Pancreas (tissue), 10 donors: ENCODE results near the gene ADAMTS4. TPM values are rescaled to one million over a fixed set of nuclear protein-coding genes. Genes with fewer than 3 reads are reported as not detected.
"Not testable (repeated sequence)": the region's sequence is repeated elsewhere in the genome, so short reads cannot be mapped to it uniquely, and the experiment has no call there.

Experiments
- ATAC-seq, 4 donors: fragments of 200-7000 bp; cut with Tn5 transposase; one replicate each; pipeline versions ENCODE4 v1.8.0 to v1.9.1; 2020; ENCODE audit warnings: mild to moderate bottlenecking in 4 of 4, moderate library complexity in 4 of 4
- DNase-seq, 6 donors: peaks; one replicate each; pipeline ENCODE4 v3.0.0-alpha.2; 2020
- FAIRE-seq: peaks from 2 replicates; lab custom pipeline; 2012; peaks lifted over from hg19 to GRCh38; lab: Jason Lieb, UNC
- H3K27ac ChIP-seq, 4 donors: fragments of 200-600 bp; sonication (generic); 1 replicate in 3 of 4; 2 replicates in 1 of 4; pipeline versions ENCODE4 v1.5.0 to v1.8.0; 2020
- H3K27me3 ChIP-seq, 4 donors: fragments of 200-600 bp; one replicate each; pipeline ENCODE4 v1.8.0; 2021
- H3K36me3 ChIP-seq, 3 donors: fragments of 200-600 bp; sonication (generic) in 1 of 3; one replicate each; pipeline versions ENCODE4 v1.5.0 to v1.8.0; 2020 to 2021
- H3K4me1 ChIP-seq, 3 donors: fragments of 200-600 bp; one replicate each; pipeline ENCODE4 v1.8.0; 2021
- H3K4me3 ChIP-seq, 4 donors: fragments of 200-600 bp; sonication (generic) in 2 of 4; one replicate each; pipeline versions ENCODE4 v1.5.0 to v1.8.0; 2020 to 2021
- H3K9me3 ChIP-seq, 4 donors: fragments of 200-600 bp; one replicate each; pipeline ENCODE4 v1.8.0; 2021
- WGBS, 2 donors: extraction: QIAGEN DNeasy Blood & Tissue Kit; methylation state at CpG; one replicate each; pipeline ENCODE4 v1.1.7; 2013; 5-methylcytosine and 5-hydroxymethylcytosine counted together
- intact Hi-C, 3 donors: fragments of 100-400 bp; cut with DNase I; formaldehyde crosslinking; loops; one replicate each; pipeline versions ENCODE4 v1.11.1 to v1.14.2; 2022
- polyA plus RNA-seq, 2 donors: library from polyadenylated mRNA; stranded (reverse); fragments of 200-250 nt; gene quantifications; one replicate each; pipeline ENCODE4 v1.2.3, GENCODE V29; 2013
- total RNA-seq, 6 donors: library from RNA; stranded (reverse); fragmentation: NEBNext Ultra II Directional in 4 of 6; extraction: Animal tissue kit (Norgen Biotek cat#: 25700) in 4 of 6; gene quantifications; one replicate each; pipeline versions ENCODE4 v1.2.1 to v1.2.4, GENCODE V29; 2021 to 2023
- TF ChIP-seq, protein P1 (sequence below), 4 donors: fragments of 200-600 bp; sonication (generic) in 3 of 4; IDR thresholded peaks; one replicate each; pipeline versions ENCODE4 v1.5.0 to v1.8.0; 2021; ENCODE audit warnings: antibody characterized with exemption in 4 of 4
- donor health status: healthy with polysubstance abuse.
- donor health status: DM: no; HTN: no; CAD: no; lungs with moderate emphysema.
- donor health status: DM: no; HTN: no; CAD: no.
- donor health status: control.
- donor health status: control.
- donor health status: Bipolar disorder and iron deficiency.
- donor health status: DM: yes; HTN: yes; CAD: no.
- donor health status: DM: no; HTN: no; CAD: no.
- donor health status: DM: no; HTN: no; CAD: no.
- donor health status: DM: yes; HTN: yes; CAD: no.

ADAMTS4 gene
- total and polyA plus RNA-seq, 8 donors = 2.7 to 6.6 (median 3.8) TPM

DNA sequence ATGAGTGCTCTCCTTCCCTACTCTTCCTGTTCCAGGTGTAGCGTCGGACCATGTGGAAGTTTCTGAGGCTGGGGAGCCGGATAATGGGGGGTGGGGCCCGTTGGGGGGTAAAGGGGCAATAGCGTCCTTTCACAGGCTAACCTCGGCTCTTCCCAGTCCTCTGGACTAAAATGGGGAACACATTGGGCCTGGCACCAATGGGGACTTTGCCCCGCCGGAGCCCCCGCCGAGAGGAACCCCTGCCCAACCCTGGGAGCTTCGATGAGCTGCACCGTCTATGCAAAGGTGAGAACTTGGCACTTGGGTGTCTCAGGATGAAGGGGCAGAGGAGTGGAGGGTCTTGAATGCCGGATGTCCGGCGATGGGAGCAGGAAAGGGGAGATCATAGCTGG is 27.5 kb upstream of the ADAMTS4 start:
- WGBS, 2 donors = 17 to 24% methylated on average over 14 to 15 of the region's 15 CpGs
- H3K4me1 ChIP-seq = peaks cover 0 to 11% (median 0%) of the 10 kb centered on the region in 3 donors
- no peak overlapping the region for H3K27ac ChIP-seq
- intact Hi-C loops = loop anchor here in 1 of 3 donors (5.0 to 10.0 kb wide), 2 partner anchors 71 to 148 kb away; no protein-coding TSS in a partner anchor
- DNase-seq (no peak), ATAC-seq (no peak), FAIRE-seq (no peak)
- H3K36me3 ChIP-seq = no peaks in the 10 kb centered on the region
- TF ChIP-seq, protein P1, sequence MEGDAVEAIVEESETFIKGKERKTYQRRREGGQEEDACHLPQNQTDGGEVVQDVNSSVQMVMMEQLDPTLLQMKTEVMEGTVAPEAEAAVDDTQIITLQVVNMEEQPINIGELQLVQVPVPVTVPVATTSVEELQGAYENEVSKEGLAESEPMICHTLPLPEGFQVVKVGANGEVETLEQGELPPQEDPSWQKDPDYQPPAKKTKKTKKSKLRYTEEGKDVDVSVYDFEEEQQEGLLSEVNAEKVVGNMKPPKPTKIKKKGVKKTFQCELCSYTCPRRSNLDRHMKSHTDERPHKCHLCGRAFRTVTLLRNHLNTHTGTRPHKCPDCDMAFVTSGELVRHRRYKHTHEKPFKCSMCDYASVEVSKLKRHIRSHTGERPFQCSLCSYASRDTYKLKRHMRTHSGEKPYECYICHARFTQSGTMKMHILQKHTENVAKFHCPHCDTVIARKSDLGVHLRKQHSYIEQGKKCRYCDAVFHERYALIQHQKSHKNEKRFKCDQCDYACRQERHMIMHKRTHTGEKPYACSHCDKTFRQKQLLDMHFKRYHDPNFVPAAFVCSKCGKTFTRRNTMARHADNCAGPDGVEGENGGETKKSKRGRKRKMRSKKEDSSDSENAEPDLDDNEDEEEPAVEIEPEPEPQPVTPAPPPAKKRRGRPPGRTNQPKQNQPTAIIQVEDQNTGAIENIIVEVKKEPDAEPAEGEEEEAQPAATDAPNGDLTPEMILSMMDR (IDR thresholded peaks at IDR 0.05) = no peak
- H3K4me3 ChIP-seq = peak overlapping the region; percentile 30 to 62 (median 42)
- no peaks in the 10 kb centered on the region for H3K9me3 ChIP-seq
- no peaks in the 10 kb centered on the region for H3K27me3 ChIP-seq

DNA sequence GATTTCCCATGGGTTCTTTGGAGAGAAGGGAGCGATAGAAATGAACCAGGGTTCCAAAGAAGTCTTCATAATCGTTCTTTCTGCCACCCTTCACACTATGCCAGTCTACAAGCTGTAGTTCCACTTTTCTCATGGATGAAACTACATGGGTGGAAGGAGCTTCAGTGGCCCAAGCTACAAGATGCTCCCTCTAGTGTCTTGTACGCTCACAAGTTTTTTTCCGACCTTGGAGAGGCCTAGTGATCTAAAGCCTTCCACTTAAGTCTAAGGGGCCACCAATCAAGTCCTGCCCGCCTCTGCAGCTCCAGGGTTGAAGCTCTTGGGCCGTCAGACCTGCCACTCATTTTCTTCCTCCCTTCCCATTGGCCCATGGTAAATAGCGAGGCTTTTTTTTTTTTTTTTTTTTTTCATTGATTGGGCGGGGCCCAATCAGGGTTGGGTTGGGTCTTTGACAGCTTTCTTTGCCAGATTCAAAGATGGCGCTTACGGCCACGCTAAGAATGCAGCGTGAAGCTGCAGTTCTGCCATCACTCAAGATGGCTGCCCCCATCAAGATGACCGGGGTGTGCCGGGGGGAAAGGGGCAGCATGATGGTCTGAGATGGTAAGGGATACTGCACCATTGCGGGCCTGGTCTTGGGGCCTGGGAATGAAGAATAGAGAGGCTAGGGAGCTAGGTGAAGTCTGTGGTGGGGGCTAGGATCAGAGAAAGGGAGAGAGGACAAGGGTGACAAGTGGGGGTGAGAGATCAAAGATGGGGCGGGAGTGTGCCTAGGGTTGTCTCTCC is 26.9 kb upstream of the ADAMTS4 start, which contains the start of gene TOMM40L:
TSS of gene TOMM40L (plus strand) at position 527 of the 786 bp plus-strand sequence. CDS start 430 bp downstream, outside the sequence.
- H3K4me3 ChIP-seq = peak within 1 kb of the TSS; percentile 30 to 62 (median 42)
- TF ChIP-seq, protein P1 (IDR thresholded peaks at IDR 0.05) = no peak
- peaks cover 0 to 11% (median 0%) of the 10 kb centered on the region in 3 donors for H3K4me1 ChIP-seq
- WGBS, 2 donors = 8 to 10% methylated on average over 16 of the region's 16 CpGs
- DNase-seq = peak; percentile 81 to 89 (median 86)
- ATAC-seq = peak; percentile 88 to 92 (median 90)
- intact Hi-C loops = loop anchor here in 1 of 3 donors (5.0 to 10.0 kb wide), 2 partner anchors 72 to 149 kb away; no protein-coding TSS in a partner anchor
- H3K36me3 ChIP-seq = no peaks in the 10 kb centered on the region
- H3K27ac ChIP-seq = peak within 1 kb of the TSS in 2 of 4 donors; percentile 11 to 26
- no peaks in the 10 kb centered on the region for H3K27me3 ChIP-seq
- peak; percentile 98 for FAIRE-seq
- H3K9me3 ChIP-seq = no peaks in the 10 kb centered on the region

DNA sequence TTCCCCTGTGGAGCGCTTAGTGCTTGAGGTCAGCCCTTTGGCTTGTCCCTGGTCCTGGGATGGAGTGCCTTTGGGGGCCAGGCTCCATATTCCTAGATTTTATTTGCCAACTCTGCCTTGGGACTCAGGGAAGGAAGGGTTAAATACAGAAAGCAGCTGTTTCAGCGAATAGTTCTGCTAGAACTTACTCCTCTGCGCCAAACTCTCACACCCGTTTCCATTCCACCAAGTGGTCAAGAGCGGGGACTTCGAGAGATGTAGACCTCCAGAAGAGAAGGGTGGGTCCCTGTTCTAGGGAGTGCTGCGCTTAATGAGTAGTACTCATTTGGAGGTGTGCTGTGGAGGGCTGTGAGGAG is 26.3 kb upstream of the ADAMTS4 start:
- DNase-seq = no peak
- no peak for ATAC-seq
- Histone ChIP-seq H3K27me3 (no peaks in the 10 kb centered on the region), H3K4me1 (peaks cover 0 to 11% (median 0%) of the 10 kb centered on the region in 3 donors), H3K27ac (peak overlapping the region in 2 of 4 donors; percentile 11 to 26), H3K4me3 (no peak overlapping the region), H3K9me3 (no peaks in the 10 kb centered on the region), H3K36me3 (no peaks in the 10 kb centered on the region)
- WGBS, 2 donors = 66 to 67% methylated on average over 7 of the region's 7 CpGs
- no peak for FAIRE-seq
- TF ChIP-seq, protein P1 (IDR thresholded peaks at IDR 0.05) = no peak
- intact Hi-C loops = loop anchor here in 1 of 3 donors (5.0 to 10.0 kb wide), 2 partner anchors 72 to 150 kb away; no protein-coding TSS in a partner anchor

DNA sequence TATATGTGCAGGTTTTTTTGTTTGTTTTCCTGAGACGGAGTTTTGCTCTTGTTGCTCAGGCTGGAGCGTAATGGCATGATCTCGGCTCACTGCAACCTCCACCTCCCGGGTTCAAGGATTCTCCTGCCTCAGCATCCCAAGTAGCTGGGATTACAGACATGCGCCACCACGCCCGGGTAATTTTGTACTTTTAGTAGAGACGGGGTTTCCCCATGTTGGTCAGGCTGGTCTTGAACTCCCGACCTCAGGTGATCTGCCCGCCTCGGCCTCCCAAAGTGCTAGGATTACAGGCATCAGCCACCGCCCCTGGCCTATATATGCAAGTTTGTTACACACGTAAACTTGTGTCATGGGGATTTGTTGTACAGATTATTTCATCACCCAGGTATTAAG is 25.8 kb upstream of the ADAMTS4 start:
- WGBS, 2 donors = 76 to 80% methylated on average over 12 to 13 of the region's 13 CpGs
- peaks cover 0 to 11% (median 0%) of the 10 kb centered on the region in 3 donors for H3K4me1 ChIP-seq
- not testable (repeated sequence) for H3K27ac ChIP-seq, ATAC-seq, H3K27me3 ChIP-seq, FAIRE-seq, H3K9me3 ChIP-seq, H3K36me3 ChIP-seq, H3K4me3 ChIP-seq, DNase-seq
- intact Hi-C loops = loop anchor here in 1 of 3 donors (5.0 to 10.0 kb wide), 2 partner anchors 73 to 150 kb away; no protein-coding TSS in a partner anchor

DNA sequence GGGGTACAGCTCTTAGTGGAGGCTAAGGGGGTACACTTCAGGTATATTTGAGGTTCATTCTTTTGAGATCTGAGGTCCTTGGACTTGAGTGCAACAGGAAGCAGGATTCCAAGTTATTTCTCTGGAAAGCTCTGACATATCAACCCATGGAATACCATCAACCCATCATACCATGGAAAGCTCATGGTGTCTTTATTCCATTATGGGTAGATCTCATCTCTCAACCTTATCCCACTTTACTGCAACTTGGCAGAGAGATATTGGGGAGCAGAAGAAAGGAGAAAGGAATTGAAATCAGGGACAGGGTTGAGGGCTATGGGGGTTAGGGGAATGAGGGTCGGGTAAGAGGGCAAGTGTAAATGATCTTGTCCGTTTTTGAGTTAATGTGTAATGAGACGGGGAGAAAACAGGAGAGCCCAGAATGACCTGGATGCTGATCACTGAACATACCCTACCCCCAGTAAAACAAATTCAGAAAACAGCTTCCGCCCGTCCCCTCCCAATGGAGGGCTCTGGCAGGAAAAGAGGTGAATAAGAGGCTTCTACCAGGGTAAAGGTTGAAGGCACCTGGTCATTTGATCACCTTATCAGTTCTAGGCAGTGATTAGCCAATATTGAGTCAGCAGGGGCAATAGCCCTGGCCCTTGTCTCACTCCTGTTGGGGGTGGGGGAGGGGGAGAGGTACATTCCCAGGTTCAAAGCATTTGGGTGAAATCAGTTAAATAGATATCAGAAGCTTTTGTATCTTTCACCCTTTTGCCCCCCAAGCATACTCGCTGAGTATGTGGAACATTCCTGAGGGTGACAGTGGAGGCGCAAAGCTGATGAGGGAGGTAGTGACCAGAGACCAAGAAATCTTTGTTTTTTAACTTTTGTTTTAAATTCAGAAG is 25.2 kb upstream of the ADAMTS4 start:
- H3K36me3 ChIP-seq = no peaks in the 10 kb centered on the region
- intact Hi-C loops = loop anchor here in 1 of 3 donors (10.0 kb wide), 1 partner anchor 151 kb away; no protein-coding TSS in a partner anchor
- no peaks in the 10 kb centered on the region for H3K27me3 ChIP-seq
- TF ChIP-seq, protein P1 (IDR thresholded peaks at IDR 0.05) = no peak
- DNase-seq (no peak), FAIRE-seq (no peak), ATAC-seq (no peak)
- no peak overlapping the region for H3K27ac ChIP-seq
- peaks cover 0 to 11% (median 0%) of the 10 kb centered on the region in 3 donors for H3K4me1 ChIP-seq
- H3K4me3 ChIP-seq = no peak overlapping the region
- no peaks in the 10 kb centered on the region for H3K9me3 ChIP-seq
- 65 to 71% methylated on average over 7 of the region's 7 CpGs for WGBS, 2 donors
